ENCODE measurements around the gene PALLD. TPM values are rescaled to one million over a fixed set of nuclear protein-coding genes. Genes with fewer than 3 reads are reported as not detected.

The PALLD gene
- total and polyA plus RNA-seq, 2 donors (not counting 3 experiments of a cell fraction or from before 2014, with no cell fraction given): 13.4 to 48.2 TPM

GRCh38 chr4:168485156-168485910 lies 11.5 kb upstream of the PALLD start:
- peaks cover 19% of the 10 kb centered on the region for H3K4me1 ChIP-seq (ENCODE audit: control insufficient read depth, extremely low read depth, insufficient read depth, low read length)
- dilution Hi-C loops (cut with MboI; ENCODE audit: extremely low pct_ligation_motif_present, low sequenced_read_pairs): no loop called here
- H3K9me3 ChIP-seq (replicated peaks; ENCODE audit: control insufficient read depth, insufficient read depth, low read length): no peaks in the 10 kb centered on the region
- H3K27me3 ChIP-seq (ENCODE audit: control insufficient read depth in 2 of 2, insufficient read depth in 2 of 2, low read length in 2 of 2): no peaks in the 10 kb centered on the region
- peak overlapping the region; percentile 26 for H2AFZ ChIP-seq (ENCODE audit: low read depth, low read length)
- POLR2A ChIA-PET: no interaction called here
- intact Hi-C loops (cut with micrococcal nuclease): loop anchor here (10.0 kb wide), 1 partner anchor 301 kb away; no protein-coding TSS in a partner anchor
- BruUV-seq (replicated peaks): no TSS peak
- H4K20me1 ChIP-seq (replicated peaks; ENCODE audit: control insufficient read depth, extremely low read depth, insufficient read depth, low read length): no peaks in the 10 kb centered on the region
- TF ChIP-seq MAX (IDR thresholded peaks at IDR 0.05; ENCODE audit: insufficient read depth, insufficient read length) (no peak), CTCF (IDR thresholded peaks at IDR 0.05; ENCODE audit: extremely low read depth in 1 of 2, insufficient read depth in 1 of 2, low read depth in 1 of 2, low read length in 2 of 2) (no peak), POLR2A (IDR thresholded peaks at IDR 0.05; ENCODE audit: low read depth, low read length) (no peak), GATA2 (IDR thresholded peaks at IDR 0.05; ENCODE audit: insufficient read depth, insufficient read length, low read depth, low read length) (no peak), EZH2 (IDR thresholded peaks at IDR 0.05; ENCODE audit: borderline replicate concordance, low read depth, low read length, severe bottlenecking) (no peak), POLR2AphosphoS5 (IDR thresholded peaks at IDR 0.05; ENCODE audit: insufficient read depth, low read depth, low read length) (no peak), FOS (IDR thresholded peaks at IDR 0.05; ENCODE audit: borderline replicate concordance, insufficient read depth, low read length) (no peak), JUN (IDR thresholded peaks at IDR 0.05; ENCODE audit: borderline replicate concordance, insufficient read depth, insufficient read length, low read depth) (no peak), MYC (IDR thresholded peaks at IDR 0.05; ENCODE audit: low read depth, low read length) (no peak)
- CTCF ChIA-PET: interaction anchor here (0.6 kb wide), 1 partner anchor 407 kb away, joined by 3 read pairs; no protein-coding TSS in a partner anchor
- no peak overlapping the region for H3K4me3 ChIP-seq (replicated peaks in 1 of 3; ENCODE audit: insufficient read depth in 1 of 3, low read depth in 1 of 3, low read length in 3 of 3)
- H3K9me1 ChIP-seq (replicated peaks; ENCODE audit: control insufficient read depth, extremely low read depth, insufficient read depth, low read length): no peaks in the 10 kb centered on the region
- H3K4me2 ChIP-seq (ENCODE audit: insufficient read depth, low read length): no peak overlapping the region
- DNase-seq (ENCODE audit: low read depth, low spot score) (no peak), FAIRE-seq (no peak)
- H3K27ac ChIP-seq (ENCODE audit: insufficient read depth, low read depth, low read length): no peak overlapping the region
- H3K9ac ChIP-seq (replicated peaks; ENCODE audit: extremely low read depth, insufficient read depth, low read length): no peak overlapping the region
- H3K36me3 ChIP-seq (ENCODE audit: control insufficient read depth in 2 of 2, extremely low read depth in 1 of 2, insufficient read depth in 2 of 2, low read length in 2 of 2): no peaks in the 10 kb centered on the region
- H3K79me2 ChIP-seq (ENCODE audit: control insufficient read depth, insufficient read depth, low read length): no peaks in the 10 kb centered on the region

Measured in endothelial cell of umbilical vein (primary cell).